Fibroblast of the aortic adventitia (primary cell): ENCODE results near the gene GPR78. TPM values are rescaled to one million over a fixed set of nuclear protein-coding genes. Genes with fewer than 3 reads are reported as not detected.
"Not testable (repeated sequence)": the region's sequence is repeated elsewhere in the genome, so short reads cannot be mapped to it uniquely, and the experiment has no call there.

Source experiments
- DNase-seq: peaks from one replicate; pipeline ENCODE4 v3.0.0-alpha.2; 2010; ENCODE audit warnings: low read depth
- H3K4me3 ChIP-seq: 2 replicates; pipeline ENCODE4 v1.5.1; 2011; ENCODE audit warnings: low read depth, mild to moderate bottlenecking, control low read depth, low read length, moderate library complexity
- total RNA-seq: library from RNA; depleted of rRNA; stranded (reverse); fragments of >200 nt; gene quantifications from 2 replicates; pipeline ENCODE4 v1.2.3, GENCODE V29; 2012; ENCODE audit warnings: low replicate concordance
- TF ChIP-seq, protein P1 (sequence below): IDR thresholded peaks from 2 replicates; pipeline ENCODE4 v1.5.1; 2011; ENCODE audit warnings: mild to moderate bottlenecking, low read length, control low read depth, inconsistent platforms; ENCODE audit not compliant: insufficient read depth

Gene GPR78
- total RNA-seq, 1 donor = 0.36 TPM

DNA sequence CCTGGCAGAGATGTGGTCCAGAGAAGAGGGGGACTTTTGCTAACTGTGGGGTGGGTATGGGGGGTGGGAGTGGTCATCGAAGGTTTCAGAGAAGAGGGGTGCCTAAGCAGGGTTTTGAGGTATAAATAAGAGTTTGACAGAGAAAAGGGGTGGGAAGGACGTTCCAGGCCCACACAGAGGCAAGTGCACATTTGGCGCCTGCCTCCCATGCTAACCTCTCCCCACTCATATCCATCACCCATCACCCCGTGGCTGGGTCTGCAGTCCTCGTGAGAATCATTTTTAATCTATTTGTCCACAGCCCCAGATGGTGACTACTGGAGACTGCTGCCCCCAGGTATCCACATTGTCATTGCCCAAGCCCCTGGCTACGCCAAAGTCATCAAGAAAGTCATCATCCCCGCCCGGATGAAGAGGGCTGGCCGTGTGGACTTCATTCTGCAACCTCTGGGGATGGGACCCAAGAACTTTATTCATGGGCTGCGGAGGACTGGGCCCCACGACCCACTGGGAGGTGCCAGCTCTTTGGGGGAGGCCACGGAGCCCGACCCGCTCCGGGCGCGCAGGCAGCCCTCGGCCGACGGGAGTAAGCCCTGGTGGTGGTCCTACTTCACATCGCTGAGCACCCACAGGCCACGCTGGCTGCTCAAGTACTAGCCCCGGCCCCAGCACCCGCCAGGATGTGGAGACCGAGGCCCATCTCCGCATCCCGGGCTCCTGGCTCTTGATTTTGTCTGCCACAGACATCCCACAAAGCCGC, 38.9 kb downstream of the GPR78 start:
- DNase-seq = no peak
- no peak overlapping the region for H3K4me3 ChIP-seq
- TF ChIP-seq, protein P1, sequence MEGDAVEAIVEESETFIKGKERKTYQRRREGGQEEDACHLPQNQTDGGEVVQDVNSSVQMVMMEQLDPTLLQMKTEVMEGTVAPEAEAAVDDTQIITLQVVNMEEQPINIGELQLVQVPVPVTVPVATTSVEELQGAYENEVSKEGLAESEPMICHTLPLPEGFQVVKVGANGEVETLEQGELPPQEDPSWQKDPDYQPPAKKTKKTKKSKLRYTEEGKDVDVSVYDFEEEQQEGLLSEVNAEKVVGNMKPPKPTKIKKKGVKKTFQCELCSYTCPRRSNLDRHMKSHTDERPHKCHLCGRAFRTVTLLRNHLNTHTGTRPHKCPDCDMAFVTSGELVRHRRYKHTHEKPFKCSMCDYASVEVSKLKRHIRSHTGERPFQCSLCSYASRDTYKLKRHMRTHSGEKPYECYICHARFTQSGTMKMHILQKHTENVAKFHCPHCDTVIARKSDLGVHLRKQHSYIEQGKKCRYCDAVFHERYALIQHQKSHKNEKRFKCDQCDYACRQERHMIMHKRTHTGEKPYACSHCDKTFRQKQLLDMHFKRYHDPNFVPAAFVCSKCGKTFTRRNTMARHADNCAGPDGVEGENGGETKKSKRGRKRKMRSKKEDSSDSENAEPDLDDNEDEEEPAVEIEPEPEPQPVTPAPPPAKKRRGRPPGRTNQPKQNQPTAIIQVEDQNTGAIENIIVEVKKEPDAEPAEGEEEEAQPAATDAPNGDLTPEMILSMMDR = no peak

DNA sequence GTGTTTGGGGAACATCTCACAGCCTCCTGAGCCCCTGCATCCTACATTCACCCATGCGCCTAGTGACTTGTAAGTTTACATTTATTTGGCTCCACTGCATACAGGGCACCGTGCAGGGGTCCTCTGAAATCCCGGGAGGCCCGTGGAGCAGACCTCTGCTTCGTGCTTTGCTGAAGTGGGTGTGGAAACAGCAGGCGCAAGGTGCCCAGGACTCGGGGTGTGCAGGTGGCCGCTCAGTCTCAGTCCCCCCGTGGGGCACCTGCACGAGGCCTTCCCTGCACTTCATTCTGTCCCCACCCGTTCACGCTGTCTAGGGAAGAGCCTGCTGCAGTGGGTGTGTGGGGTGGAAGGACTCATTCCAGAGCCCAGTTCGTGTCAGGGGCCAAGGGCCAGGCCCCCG, 40.9 kb downstream of the GPR78 start:
- H3K4me3 ChIP-seq, DNase-seq: not testable (repeated sequence)

DNA sequence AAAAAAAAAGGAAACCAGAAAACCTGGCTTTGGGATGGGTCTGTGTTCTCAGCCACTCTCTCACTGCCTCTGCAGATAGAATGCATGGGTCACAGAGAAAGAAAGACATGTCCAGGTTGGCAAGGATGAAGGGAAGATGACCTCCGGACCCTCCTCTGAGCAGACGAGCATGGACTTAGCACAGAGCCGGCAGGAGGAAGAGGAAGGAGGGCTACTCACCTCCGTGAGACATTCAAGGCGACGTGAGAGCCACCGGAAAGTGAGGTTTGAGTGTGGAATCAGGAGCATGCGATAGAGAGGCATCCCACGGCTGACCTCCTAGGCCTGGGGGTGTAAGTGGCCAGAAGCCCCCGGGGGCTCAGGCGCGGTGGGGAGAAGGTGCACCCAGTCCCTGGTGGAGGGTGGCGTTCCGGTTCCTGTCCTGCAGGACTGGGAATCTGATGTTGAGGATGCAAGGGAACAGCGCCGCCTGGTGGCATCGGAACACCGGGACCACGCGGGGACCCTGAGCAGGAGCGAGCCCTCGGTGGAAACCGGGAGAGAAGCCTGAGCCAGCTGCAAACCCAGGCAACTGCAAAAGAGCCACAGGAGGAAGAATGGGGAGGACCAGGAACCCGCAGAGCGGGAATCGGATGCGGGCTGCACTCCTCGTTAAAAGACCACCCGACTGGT, 44.5 kb downstream of the GPR78 start:
- not testable (repeated sequence) for H3K4me3 ChIP-seq, DNase-seq

DNA sequence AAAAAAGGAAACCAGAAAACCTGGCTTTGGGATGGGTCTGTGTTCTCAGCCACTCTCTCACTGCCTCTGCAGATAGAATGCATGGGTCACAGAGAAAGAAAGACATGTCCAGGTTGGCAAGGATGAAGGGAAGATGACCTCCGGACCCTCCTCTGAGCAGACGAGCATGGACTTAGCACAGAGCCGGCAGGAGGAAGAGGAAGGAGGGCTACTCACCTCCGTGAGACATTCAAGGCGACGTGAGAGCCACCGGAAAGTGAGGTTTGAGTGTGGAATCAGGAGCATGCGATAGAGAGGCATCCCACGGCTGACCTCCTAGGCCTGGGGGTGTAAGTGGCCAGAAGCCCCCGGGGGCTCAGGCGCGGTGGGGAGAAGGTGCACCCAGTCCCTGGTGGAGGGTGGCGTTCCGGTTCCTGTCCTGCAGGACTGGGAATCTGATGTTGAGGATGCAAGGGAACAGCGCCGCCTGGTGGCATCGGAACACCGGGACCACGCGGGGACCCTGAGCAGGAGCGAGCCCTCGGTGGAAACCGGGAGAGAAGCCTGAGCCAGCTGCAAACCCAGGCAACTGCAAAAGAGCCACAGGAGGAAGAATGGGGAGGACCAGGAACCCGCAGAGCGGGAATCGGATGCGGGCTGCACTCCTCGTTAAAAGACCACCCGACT, 50.2 kb downstream of the GPR78 start:
- H3K4me3 ChIP-seq, DNase-seq: not testable (repeated sequence)

DNA sequence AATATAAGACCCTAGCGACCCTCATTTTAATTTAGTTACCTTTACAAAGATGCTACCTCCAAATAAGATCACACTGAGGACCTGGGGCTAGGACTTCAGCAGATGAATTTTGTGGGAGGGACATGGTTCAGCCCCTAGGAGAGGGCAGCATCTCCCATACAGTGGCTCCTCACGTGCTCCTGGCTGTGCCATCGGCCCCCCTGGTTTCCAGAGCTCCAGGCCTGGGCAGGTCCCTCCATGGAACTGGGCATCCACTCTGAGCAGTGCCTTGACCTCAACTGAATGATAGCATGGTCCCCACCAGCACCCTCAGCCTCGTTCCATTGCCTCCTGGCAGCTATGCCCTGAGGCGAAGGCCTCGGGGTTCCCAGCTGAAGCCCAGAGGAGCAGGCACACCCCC, 51.7 kb downstream of the GPR78 start:
- H3K4me3 ChIP-seq, DNase-seq: not testable (repeated sequence)

DNA sequence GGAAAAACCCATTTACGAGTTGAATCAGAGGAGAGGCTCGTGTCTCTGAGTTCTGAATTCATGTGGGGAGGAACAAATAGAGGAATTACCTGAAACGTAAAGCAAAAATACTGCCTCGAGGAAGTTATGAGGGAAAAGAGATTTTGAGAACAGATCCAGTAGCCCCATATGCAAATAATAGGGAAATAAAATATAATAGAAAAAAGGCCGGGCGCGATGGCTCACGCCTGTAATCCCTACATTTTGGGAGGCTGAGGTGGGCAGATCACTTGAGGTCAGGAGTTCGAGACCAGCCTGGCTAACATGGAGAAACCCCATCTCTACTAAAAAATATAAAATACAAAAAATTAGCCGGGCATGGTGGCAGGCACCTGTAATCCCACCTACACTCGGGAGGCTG, 54.6 kb downstream of the GPR78 start:
- not testable (repeated sequence) for H3K4me3 ChIP-seq, DNase-seq

DNA sequence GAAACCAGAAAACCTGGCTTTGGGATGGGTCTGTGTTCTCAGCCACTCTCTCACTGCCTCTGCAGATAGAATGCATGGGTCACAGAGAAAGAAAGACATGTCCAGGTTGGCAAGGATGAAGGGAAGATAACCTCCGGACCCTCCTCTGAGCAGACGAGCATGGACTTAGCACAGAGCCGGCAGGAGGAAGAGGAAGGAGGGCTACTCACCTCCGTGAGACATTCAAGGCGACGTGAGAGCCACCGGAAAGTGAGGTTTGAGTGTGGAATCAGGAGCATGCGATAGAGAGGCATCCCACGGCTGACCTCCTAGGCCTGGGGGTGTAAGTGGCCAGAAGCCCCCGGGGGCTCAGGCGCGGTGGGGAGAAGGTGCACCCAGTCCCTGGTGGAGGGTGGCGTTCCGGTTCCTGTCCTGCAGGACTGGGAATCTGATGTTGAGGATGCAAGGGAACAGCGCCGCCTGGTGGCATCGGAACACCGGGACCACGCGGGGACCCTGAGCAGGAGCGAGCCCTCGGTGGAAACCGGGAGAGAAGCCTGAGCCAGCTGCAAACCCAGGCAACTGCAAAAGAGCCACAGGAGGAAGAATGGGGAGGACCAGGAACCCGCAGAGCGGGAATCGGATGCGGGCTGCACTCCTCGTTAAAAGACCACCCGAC, 55.8 kb downstream of the GPR78 start:
- DNase-seq, H3K4me3 ChIP-seq: not testable (repeated sequence)

Other genes starting within 250 kb of the GPR78 start
- gene ACOX3, start 139.7 kb upstream of the GPR78 start, total RNA-seq = 22.3 and 26.9 TPM in 2 replicates
- 10.8 and 18.9 TPM in 2 replicates for gene TRMT44, start 139.6 kb upstream of the GPR78 start, total RNA-seq
- 7.0 and 24.9 TPM in 2 replicates for gene CPZ, start 12.4 kb downstream of the GPR78 start, total RNA-seq